Measurements from ENCODE around the gene ZNF507.

Gene ZNF507

GRCh38 chr19:32362318-32362691, 16.9 kb downstream of the ZNF507 start:
- TF ChIP-seq EZH2phosphoT487 (IDR thresholded peaks at IDR 0.05; ENCODE audit: low read depth) = no peak
- TF ChIP-seq CTCF (IDR thresholded peaks at IDR 0.05; ENCODE audit: low read depth, low read length) = no peak
- Histone ChIP-seq H3K4me3 (ENCODE audit: low read length) (no peak overlapping the region), H2AFZ (ENCODE audit: low read depth, low read length) (no peak overlapping the region), H3K9ac (ENCODE audit: low read length) (no peak overlapping the region), H3K27me3 (ENCODE audit: low read depth, low read length) (no peaks in the 10 kb centered on the region), H3K9me3 (ENCODE audit: insufficient read depth, low read length) (no peaks in the 10 kb centered on the region), H3K4me2 (ENCODE audit: low read length) (no peak overlapping the region), H3K4me1 (ENCODE audit: low read length) (no peaks in the 10 kb centered on the region), H4K20me1 (ENCODE audit: insufficient read depth, low read length) (peaks cover 41% of the 10 kb centered on the region), H3K79me2 (ENCODE audit: low read length) (peaks cover 34% of the 10 kb centered on the region), H3K36me3 (replicated peaks; ENCODE audit: low read depth, low read length) (peaks cover 73% of the 10 kb centered on the region), H3K27ac (ENCODE audit: low read length) (no peak overlapping the region)

- H3K36me3 ChIP-seq (replicated peaks; ENCODE audit: low read depth, low read length) = peaks cover 68% of the 10 kb centered on the region
Observed at GRCh38 chr19:32363175-32363574, 17.8 kb downstream of the ZNF507 start.

GRCh38 chr19:32363632-32364031, 18.2 kb downstream of the ZNF507 start:
- Histone ChIP-seq H3K4me2 (ENCODE audit: low read length) (no peak overlapping the region), H3K27me3 (ENCODE audit: low read depth, low read length) (no peaks in the 10 kb centered on the region), H3K4me1 (ENCODE audit: low read length) (no peaks in the 10 kb centered on the region), H2AFZ (ENCODE audit: low read depth, low read length) (no peak overlapping the region), H3K27ac (ENCODE audit: low read length) (no peak overlapping the region), H4K20me1 (ENCODE audit: insufficient read depth, low read length) (peaks cover 46% of the 10 kb centered on the region), H3K36me3 (replicated peaks; ENCODE audit: low read depth, low read length) (peaks cover 66% of the 10 kb centered on the region), H3K79me2 (ENCODE audit: low read length) (peaks cover 44% of the 10 kb centered on the region), H3K9ac (ENCODE audit: low read length) (no peak overlapping the region), H3K4me3 (ENCODE audit: low read length) (no peak overlapping the region), H3K9me3 (ENCODE audit: insufficient read depth, low read length) (no peaks in the 10 kb centered on the region)
- TF ChIP-seq CTCF (IDR thresholded peaks at IDR 0.05; ENCODE audit: low read depth, low read length) = no peak
- TF ChIP-seq EZH2phosphoT487 (IDR thresholded peaks at IDR 0.05; ENCODE audit: low read depth) = no peak

More at GRCh38 chr19:32363175-32363574, 17.8 kb downstream of the ZNF507 start:
- Histone ChIP-seq H3K27me3 (ENCODE audit: low read depth, low read length) (no peaks in the 10 kb centered on the region), H3K79me2 (ENCODE audit: low read length) (peaks cover 41% of the 10 kb centered on the region), H3K4me3 (ENCODE audit: low read length) (no peak overlapping the region), H4K20me1 (ENCODE audit: insufficient read depth, low read length) (peaks cover 44% of the 10 kb centered on the region), H3K9ac (ENCODE audit: low read length) (no peak overlapping the region), H2AFZ (ENCODE audit: low read depth, low read length) (no peak overlapping the region), H3K4me2 (ENCODE audit: low read length) (no peak overlapping the region), H3K9me3 (ENCODE audit: insufficient read depth, low read length) (no peaks in the 10 kb centered on the region), H3K4me1 (ENCODE audit: low read length) (no peaks in the 10 kb centered on the region), H3K27ac (ENCODE audit: low read length) (no peak overlapping the region)
- no peak for TF ChIP-seq EZH2phosphoT487 (IDR thresholded peaks at IDR 0.05; ENCODE audit: low read depth)
- no peak for TF ChIP-seq CTCF (IDR thresholded peaks at IDR 0.05; ENCODE audit: low read depth, low read length)

GRCh38 chr19:32364040-32364439, 18.6 kb downstream of the ZNF507 start:
- Histone ChIP-seq H3K27me3 (ENCODE audit: low read depth, low read length) (no peaks in the 10 kb centered on the region), H3K27ac (ENCODE audit: low read length) (no peak overlapping the region), H3K4me2 (ENCODE audit: low read length) (no peak overlapping the region), H3K9me3 (ENCODE audit: insufficient read depth, low read length) (no peaks in the 10 kb centered on the region), H2AFZ (ENCODE audit: low read depth, low read length) (no peak overlapping the region), H3K4me1 (ENCODE audit: low read length) (no peaks in the 10 kb centered on the region), H3K36me3 (replicated peaks; ENCODE audit: low read depth, low read length) (peaks cover 62% of the 10 kb centered on the region), H3K9ac (ENCODE audit: low read length) (no peak overlapping the region), H3K4me3 (ENCODE audit: low read length) (no peak overlapping the region), H4K20me1 (ENCODE audit: insufficient read depth, low read length) (peaks cover 44% of the 10 kb centered on the region), H3K79me2 (ENCODE audit: low read length) (peaks cover 48% of the 10 kb centered on the region)
- TF ChIP-seq CTCF (IDR thresholded peaks at IDR 0.05; ENCODE audit: low read depth, low read length) (no peak), EZH2phosphoT487 (IDR thresholded peaks at IDR 0.05; ENCODE audit: low read depth) (no peak)

All from OCI-LY3 (cell line).